HG02885 (cell line): ENCODE measurements around the gene RIBC2.
"Not testable (repeated sequence)": the region's sequence is repeated elsewhere in the genome, so short reads cannot be mapped to it uniquely, and the experiment has no call there.

Experiments used
- ATAC-seq: cut with Tn5 transposase; IDR thresholded peaks from one replicate; pipeline ENCODE4 v1.9.1; 2021; ENCODE audit warnings: mild to moderate bottlenecking; ENCODE audit not compliant: unreplicated experiment, poor library complexity

The RIBC2 gene

GRCh38 chr22:45423524-45423923, 10.0 kb downstream of the RIBC2 start:
- no peak for ATAC-seq

DNA sequence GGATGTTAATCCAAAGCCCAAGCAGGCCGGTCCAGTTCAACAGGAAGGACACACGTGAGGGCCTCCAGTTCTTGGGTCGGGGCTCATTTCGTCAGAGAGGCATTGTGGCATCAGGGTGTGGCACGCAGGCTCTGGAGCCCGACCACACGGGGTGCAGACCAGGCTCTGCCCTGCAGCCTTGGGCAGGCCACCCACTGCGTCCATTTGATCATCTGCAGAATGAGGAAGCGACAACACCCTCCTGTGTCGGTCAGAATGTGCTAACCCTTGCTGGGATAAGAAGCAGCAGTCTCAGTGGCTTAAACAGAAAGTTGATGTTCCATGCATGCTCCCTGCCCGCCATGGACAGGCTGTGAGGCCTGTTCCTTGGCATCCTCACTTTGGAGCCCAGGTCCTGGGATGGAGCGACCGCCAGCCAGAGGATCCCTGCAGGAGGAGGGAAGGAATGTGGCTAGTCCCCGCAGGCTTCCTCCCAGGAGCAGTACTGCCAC, 10.8 kb downstream of the RIBC2 start:
- no peak for ATAC-seq

GRCh38 chr22:45425101-45425500, 11.6 kb downstream of the RIBC2 start:
- no peak for ATAC-seq

GRCh38 chr22:45425531-45426265, 12.2 kb downstream of the RIBC2 start:
- ATAC-seq = no peak

- no peak for ATAC-seq
These were observed 12.9 kb downstream of the RIBC2 start for GRCh38 chr22:45426387-45426786.

GRCh38 chr22:45427114-45427513, 13.6 kb downstream of the RIBC2 start:
- ATAC-seq = no peak

DNA sequence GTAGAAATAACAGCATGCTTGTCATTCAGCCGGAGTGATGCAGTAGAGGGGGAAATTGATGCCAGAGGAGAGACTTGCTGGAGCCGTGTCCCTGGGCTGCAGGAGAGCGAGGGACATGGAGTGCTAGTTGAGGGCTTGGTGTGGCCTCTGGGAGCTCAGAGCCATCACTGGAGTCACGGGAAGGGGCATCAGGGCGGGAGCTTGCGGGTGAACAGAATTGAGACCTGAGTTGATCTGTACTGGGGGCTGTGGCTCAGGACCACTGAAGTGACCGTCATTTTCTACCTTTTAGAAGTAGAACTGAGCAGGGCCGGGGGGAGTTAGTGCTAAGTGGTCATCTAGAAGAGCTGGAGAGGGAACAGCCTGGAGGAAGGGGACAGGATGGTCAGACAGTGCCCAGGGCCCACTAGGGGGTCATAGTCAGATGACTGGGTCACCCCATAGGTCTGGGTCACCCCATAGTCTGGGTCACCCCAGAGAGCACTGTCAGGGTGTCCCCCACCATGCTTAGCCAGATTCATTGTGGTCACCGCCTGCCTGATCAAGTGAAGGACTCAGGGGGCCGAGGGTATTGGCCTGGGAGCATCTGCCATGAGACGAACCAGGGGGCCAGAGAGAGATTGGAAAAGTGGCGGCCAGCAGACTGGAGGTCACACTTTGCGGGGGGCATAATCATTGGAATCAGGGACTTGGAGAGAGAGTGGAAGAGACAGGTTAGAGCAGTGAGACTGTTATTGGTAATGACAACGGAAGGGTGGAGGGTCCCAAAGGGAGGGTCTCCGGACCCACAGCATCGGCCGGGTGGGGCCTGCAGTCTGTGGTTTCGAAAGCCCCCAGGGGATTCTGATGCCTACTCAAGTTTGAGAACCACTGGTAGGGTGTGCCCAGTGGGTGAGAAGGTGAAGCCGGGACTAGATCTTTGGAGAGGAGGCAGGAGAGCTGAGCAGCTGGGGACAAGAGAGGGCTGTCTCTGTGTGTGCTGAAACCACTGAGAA, 15.2 kb downstream of the RIBC2 start:
- no peak for ATAC-seq

DNA sequence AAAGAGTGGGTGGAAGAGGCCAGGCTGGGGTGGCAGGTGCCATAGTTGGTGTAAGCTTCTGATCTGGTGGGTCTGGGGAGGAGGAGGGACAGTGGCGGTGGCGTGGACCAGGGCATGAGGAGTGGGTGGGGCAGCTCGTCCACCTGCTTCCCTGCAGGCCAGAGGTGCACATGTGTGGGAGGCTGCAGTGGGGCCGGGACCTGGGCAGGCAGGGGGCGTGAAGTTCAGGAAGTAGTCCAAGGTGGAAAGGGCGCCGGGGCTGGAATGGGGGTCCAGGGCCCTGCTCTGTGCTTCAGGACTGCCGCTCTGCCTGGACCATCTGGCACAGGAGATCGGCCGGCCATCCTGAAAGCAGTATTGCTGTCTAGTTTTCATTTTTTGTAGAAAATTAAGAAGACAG, 15.9 kb downstream of the RIBC2 start:
- ATAC-seq = no peak

DNA sequence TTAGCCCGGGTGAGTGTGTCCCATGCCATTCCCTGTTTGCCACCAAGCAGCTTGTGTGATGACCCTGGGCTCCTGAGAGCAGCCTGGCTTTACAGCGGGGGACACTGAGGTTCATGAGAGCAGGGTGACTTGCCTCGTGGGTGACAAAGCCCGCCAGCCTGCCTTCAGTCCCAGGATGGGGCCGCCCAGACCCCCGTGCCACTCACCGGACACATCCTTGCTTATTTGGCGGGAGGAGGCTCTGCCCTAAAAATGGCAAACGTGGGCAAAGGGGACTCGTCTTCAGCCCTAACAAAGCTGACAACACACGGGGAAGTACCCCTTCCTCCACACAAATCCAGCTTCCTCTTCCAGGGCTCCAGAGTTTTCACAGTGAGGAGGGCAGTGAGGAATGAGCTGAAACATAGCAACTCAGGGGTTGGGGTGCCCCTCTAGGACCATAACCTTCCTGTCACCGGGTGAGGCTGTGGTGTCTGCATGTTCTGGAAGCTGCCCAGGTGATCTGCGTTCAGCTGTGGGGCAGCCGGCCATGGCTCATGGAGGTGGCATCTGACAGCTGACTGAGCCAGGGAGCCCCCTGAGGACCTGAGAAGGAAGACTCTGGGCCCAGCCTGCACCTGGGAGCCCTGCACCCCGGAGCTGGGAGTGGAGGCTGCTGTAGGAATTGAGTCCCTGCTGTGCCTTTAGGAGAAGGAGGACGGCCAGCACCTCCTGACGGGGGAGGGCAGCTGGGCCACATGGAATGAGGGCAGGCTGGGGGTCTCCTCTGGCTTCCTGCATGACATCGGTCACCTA, 16.7 kb downstream of the RIBC2 start:
- ATAC-seq = no peak

- no peak for ATAC-seq
These were observed 17.4 kb downstream of the RIBC2 start for GRCh38 chr22:45430871-45431270.

- no peak for ATAC-seq
These were observed 21.5 kb downstream of the RIBC2 start for GRCh38 chr22:45434981-45435380.

DNA sequence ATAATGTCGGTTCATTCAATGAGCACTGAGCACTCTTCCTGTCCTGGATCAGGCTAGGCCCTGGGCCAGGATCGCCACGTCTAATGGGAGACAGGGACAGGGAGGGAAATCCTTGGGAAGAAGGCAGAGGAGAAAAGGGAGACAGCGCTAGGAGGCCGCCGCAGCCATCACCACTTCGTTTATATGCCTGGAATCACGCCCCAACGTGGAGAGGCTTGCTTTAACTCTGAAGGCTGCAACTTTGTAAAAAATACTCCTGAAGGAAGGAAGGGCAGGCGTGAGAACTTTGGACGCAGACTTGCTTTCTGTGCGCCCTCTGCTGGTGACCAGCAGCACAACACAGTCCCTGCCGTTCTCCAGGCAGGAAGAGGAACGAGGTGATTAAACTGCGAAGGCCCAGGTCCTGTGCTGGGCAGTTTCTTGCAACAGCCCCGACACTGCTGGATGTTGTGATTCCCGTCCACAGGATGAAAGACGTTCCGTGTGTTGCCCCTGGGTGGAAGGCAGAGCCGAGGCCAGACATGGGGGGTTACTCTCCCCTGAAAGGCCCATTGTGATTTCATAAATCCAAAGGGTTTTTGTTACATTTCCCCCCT, 22.1 kb downstream of the RIBC2 start:
- ATAC-seq = no peak

- ATAC-seq = not testable (repeated sequence)
These were observed 23.5 kb downstream of the RIBC2 start for GRCh38 chr22:45436871-45437517.

DNA sequence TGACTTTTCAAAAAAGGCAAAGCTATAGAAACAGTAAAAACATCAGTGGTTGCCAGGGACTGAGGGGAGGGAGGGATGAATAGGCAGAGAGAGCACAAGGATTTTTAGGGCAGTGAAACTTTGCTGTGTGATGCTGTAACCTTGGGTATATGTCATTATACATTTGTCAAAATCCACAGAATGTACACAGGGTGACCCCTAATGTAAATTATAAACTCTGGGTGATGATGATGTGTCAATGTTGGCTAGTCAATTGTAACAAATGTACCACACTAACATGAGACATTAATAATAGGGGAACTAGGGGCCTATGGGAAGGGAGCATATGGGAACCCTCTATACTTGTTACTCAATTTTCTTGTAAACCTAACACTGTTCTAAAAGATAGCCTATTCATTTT, 24.8 kb downstream of the RIBC2 start:
- ATAC-seq = no peak

DNA sequence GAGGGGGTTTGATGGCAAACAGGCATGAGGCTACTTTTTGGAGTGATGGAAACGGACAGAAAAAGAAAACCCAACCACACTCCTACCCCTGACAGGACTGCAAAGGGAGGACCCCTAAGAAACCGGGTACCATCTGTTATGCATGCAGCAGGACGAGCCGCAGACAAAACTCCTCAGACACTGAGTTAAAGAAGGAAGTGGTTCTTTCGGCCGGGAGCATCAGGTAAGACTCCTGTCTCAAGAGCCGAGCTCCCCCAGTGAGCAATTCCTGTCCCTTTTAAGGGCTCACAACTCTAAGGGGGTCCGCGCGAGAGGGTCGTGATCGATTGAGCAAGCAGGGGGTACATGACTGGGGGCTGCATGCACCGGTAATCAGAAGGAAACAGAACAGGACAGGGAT, 27.2 kb downstream of the RIBC2 start:
- not testable (repeated sequence) for ATAC-seq

- ATAC-seq = no peak
These were observed 27.6 kb downstream of the RIBC2 start for GRCh38 chr22:45441138-45441537.

GRCh38 chr22:45442116-45442515, 28.6 kb downstream of the RIBC2 start:
- ATAC-seq = no peak

DNA sequence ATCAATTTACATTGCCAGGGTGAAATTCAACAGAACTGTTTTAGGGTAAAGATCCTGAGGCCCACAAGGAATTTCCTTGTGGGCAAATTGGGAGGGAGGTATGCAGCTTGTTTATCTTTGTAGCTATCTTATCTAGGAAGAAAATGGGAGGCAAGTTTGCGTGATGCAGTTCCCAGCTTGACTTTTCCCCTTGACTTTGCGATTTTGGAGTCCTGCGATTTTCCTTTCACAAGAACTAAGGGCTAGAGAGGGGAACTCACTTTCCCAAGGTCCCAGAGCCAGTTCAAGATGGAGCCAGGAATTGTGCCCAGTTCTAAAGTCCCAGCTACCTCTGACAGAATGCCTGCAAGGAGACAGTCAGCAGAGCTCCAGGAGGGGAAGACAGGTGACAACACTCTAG, 30.7 kb downstream of the RIBC2 start:
- no peak for ATAC-seq

DNA sequence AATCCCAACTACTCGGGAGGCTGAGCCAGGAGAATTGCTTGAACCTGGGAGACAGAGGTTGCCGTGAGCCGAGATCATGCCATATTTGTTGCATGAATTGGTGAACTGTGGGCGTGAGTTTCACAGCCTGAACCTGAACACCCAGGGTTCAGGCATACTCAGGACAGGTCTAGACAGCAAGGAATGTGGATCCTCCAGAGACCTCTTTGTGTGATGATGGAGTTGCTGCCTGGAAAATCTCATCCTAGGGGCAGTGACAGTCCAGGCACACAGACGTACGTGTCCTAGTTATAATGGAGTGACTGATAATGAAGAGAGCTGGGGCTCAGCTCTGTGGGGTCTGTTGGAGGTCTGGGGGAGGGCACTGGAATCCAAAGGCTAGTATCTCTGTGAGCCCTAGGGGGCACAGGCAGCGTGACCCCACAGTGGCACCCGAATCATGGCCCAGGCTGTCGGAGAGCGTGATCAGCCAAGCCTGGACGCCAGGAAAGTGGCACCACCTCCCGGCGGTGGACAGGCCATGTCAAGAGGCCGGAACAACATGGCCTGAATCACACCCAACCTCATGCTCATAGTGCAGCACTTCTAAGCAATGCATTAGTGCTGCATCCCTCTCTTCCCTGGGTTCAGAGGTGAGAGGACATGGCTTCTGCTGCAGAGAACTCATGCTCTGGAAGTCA, 31.7 kb downstream of the RIBC2 start:
- ATAC-seq = no peak
